ENCODE results near the gene VMAC.

VMAC gene

DNA sequence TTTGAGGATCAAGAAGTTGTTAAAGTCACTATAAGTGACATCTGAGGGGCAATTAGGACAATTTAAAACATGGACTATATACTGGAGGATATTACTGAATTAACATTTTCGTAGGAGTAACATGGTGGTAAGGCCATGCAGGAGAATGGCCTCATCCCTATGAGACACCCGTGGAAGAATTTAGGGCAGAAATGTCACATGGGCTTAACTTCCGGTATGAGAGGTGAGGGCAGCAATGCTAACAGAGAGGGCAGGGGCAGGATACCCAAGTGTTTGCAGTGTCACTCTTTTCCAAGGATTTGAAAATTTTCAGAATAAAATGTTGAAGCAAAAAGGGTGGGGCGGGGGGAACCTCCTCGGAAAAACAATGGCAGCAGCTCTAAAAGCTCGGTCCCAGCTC is 49.6 kb downstream of the VMAC start:
- no peak for DNase-seq

- DNase-seq = no peak
Observed at GRCh38 chr19:5955636-5955935, 50.9 kb downstream of the VMAC start.

DNA sequence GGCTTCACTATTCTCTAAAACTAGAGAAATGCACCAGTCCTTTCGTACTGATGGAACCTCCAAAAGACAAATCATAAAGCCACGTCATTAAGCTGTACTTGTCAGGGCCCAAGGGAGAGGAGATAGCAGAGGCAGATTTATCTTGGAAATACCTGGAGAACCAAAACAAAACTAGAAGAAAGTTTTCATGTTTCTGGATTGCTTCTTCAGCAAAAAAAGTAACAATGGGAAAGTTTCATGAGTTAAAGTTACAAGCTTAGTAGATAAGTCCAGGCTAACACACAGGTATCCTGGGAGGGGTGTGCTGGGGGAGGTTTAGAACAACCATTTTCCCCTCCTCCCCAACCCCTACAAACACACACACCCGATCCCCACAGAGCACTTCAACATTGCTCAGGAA is 51.7 kb downstream of the VMAC start:
- DNase-seq = no peak

DNA sequence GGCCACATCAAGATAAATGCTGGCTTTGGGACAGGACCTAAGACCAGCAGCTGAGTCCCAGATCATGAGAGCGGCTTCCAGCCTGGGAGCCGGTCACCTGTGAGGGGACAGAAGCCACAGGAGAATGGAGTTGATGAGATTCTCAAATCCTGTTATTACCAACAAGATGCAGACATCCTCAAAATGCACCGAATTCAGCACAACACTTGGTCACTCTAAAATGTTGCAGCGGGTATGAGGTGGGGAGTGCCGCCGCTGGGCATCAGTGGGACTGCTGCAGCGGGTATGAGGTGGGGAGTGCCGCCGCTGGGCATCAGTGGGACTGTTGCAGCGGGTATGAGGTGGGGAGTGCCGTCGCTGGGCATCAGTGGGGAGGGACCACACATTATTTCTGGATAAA is 52.1 kb downstream of the VMAC start:
- DNase-seq = no peak

DNA sequence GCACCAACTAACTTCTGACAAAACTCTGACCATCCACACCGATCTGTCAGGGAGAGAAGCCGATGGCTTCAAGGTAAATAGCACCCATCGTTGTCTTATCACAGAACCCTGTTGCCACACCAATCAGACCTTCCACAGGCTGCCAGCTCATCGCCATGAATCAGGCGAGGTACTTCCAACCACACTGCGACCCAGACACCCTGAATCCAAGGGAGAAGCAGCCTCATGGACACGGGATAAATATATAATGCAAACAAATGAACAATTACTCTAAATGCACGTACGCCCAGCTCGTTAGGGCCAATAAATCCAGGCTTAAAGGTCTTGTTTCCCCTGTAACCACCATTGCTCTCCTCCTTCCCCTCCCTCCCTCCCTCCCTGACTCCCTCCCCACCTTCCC is 52.5 kb downstream of the VMAC start:
- DNase-seq = no peak

DNA sequence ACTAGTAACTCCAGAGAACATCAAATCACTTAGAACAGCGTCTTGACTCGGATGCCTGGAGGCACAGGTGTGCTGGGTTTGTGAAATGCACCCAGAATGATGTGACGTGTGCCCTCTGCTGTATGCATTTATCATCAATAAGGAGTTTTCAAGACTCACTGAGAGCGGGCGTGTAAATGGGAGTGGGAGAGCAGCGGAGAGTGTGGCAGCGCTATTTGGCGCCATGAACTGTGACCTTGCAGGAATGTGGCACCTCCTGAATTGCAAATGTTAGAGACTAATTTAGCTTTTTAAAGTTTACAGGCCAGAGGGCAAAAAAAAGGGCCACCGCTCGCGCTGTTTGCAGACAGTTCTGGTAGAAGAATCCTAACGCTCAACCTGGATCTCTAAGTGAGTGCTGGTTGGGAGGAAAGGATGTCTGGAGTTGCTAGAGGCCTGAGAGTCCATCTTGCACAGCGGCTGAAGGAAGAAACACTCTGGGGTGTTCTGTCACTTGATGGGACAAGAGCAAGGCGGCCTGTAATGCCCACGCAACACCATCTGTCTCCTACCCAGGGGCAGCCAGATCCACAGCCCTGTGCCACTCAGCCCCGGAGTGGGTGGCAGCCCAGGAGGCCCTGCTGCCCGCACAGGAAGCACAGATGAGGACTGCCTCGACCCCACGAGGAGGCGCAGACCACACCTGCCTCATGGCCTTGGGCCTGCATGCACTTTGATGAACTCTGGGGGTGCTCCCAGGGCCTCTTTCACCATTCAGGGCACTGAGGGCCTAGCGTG is 53.6 kb downstream of the VMAC start:
- DNase-seq = no peak

GRCh38 chr19:5958851-5959122 is 54.1 kb downstream of the VMAC start:
- no peak for DNase-seq

- no peak for DNase-seq
Observed at GRCh38 chr19:5959260-5960004, 54.8 kb downstream of the VMAC start.
